ENCODE results near the gene STX10.

STX10 gene

GRCh38 chr19:13118424-13119193 is 31.6 kb downstream of the STX10 start:
- H3K27me3 ChIP-seq (ENCODE audit: control insufficient read depth, insufficient read depth, low read length) = no peaks in the 10 kb centered on the region
- peak overlapping the region; percentile 83 for H3K4me2 ChIP-seq (ENCODE audit: low read length)
- H3K27ac ChIP-seq = peak overlapping the region; percentile 78
- H3K79me2 ChIP-seq = peaks cover 21% of the 10 kb centered on the region
- peak overlapping the region; percentile 61 for H2AFZ ChIP-seq
- peaks cover 14% of the 10 kb centered on the region for H3K4me1 ChIP-seq
- H3K9me3 ChIP-seq (ENCODE audit: control insufficient read depth, low read length) = no peaks in the 10 kb centered on the region
- TF ChIP-seq CTCF (IDR thresholded peaks at IDR 0.05) = no peak
- H3K36me3 ChIP-seq (ENCODE audit: control insufficient read depth, insufficient read depth, low read length) = no peaks in the 10 kb centered on the region
- H3K4me3 ChIP-seq (ENCODE audit: low read depth, low read length) = peak overlapping the region; percentile 68
- peak overlapping the region; percentile 83 for H3K9ac ChIP-seq

GRCh38 chr19:13117772-13118423 is 32.3 kb downstream of the STX10 start, which contains the start of gene NACC1:
NACC1 (plus strand) TSS chr19:13118264; CDS start chr19:13135208, 16,944 bp downstream.
- Histone ChIP-seq H3K4me2 (ENCODE audit: low read length) (peak within 1 kb of the TSS; percentile 87), H3K4me3 (ENCODE audit: low read depth, low read length) (peak within 1 kb of the TSS; percentile 89), H2AFZ (peak within 1 kb of the TSS; percentile 85), H3K9me3 (ENCODE audit: control insufficient read depth, low read length) (no peaks in the 10 kb centered on the region), H3K27ac (peak within 1 kb of the TSS; percentile 78), H3K36me3 (ENCODE audit: control insufficient read depth, insufficient read depth, low read length) (no peaks in the 10 kb centered on the region), H3K79me2 (peaks cover 18% of the 10 kb centered on the region), H3K4me1 (peaks cover 14% of the 10 kb centered on the region), H3K9ac (peak within 1 kb of the TSS; percentile 83), H3K27me3 (ENCODE audit: control insufficient read depth, insufficient read depth, low read length) (no peaks in the 10 kb centered on the region)
- no peak for TF ChIP-seq CTCF (IDR thresholded peaks at IDR 0.05)

DNA sequence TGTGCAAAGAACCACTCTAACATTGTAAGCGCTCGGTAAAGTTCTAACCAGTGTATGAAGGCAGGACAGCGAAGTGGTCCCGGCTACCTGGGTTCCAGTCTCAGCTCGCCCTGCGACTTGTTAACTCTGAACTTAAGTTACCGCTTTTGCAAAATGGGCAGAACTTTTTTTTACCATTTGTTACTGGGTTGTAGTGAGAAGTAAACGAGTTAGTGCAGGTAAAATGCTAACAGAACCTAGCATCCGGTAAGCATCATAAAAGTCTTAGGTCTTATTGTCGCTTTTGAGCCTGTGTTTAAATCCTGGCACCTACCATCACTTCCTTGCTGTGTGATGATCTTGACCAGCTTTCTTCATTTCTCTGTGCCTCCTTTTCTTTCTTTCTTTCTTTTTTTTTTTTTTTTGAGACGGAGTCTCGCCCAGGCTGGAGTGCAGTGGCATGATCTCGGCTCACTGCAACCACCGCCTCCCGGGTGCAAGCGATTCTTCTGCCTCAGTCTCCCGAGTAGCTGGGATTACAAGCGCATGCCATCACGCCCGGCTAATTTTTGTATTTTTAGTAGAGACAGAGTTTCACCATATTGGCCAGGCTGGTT is 32.9 kb downstream of the STX10 start:
- peak overlapping the region; percentile 87 for H3K4me2 ChIP-seq (ENCODE audit: low read length)
- H3K4me3 ChIP-seq (ENCODE audit: low read depth, low read length) = peak overlapping the region; percentile 89
- H3K36me3 ChIP-seq (ENCODE audit: control insufficient read depth, insufficient read depth, low read length) = no peaks in the 10 kb centered on the region
- H3K27me3 ChIP-seq (ENCODE audit: control insufficient read depth, insufficient read depth, low read length) = no peaks in the 10 kb centered on the region
- no peak for TF ChIP-seq CTCF (IDR thresholded peaks at IDR 0.05)
- no peaks in the 10 kb centered on the region for H3K9me3 ChIP-seq (ENCODE audit: control insufficient read depth, low read length)
- H3K4me1 ChIP-seq = peaks cover 14% of the 10 kb centered on the region
- no peak overlapping the region for H3K27ac ChIP-seq
- no peak overlapping the region for H3K9ac ChIP-seq
- peaks cover 15% of the 10 kb centered on the region for H3K79me2 ChIP-seq
- peak overlapping the region; percentile 85 for H2AFZ ChIP-seq

DNA sequence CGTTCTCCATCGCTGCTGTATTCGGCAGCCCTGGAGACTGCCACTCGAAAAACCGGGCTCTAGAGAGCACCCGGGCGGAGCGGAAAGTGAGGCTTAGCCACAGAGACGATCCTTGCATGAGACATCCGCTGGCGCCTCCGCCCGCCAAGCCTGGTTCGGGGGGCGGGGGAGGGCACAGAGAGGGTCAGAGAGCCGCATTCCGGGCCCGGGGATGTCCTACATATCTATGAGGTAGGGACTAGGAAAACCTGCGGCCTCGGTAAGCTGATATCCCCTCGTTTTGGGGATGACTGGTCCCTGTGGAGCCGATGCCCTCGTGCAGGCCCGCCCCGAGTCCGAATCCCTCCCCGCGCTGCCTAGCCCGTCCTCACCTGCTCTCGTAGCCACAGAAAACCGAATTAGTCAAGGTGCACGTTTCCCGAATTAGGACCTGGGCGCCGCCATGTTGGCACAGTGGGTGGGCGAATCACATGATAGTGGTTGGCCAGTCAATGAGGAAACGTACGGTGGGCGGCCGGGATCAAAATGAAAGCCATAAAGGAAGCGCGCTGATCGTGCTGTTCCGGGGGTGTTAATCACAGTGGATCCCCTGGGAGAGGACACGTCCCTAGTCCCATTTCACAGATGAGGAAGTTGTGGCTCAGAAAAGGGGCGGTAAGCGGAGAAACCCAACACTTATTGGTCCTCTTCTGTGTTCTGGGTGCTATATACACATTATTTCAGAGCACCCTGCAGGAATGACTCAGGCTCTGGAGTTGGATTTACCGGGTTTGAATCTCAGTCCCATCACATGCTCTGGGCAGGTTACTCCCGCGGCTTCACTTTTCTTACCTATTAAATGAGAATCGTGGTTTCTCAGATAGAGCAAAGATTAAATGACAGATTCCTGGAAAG is 33.6 kb downstream of the STX10 start, which contains the start of gene TRMT1:
TSS of gene TRMT1 (minus strand) at position 459 of the 894 bp plus-strand sequence. CDS start at position 118, 341 bp downstream.
- Histone ChIP-seq H3K4me3 (ENCODE audit: low read depth, low read length) (peak within 1 kb of the TSS; percentile 89), H2AFZ (peak within 1 kb of the TSS; percentile 85), H3K36me3 (ENCODE audit: control insufficient read depth, insufficient read depth, low read length) (no peaks in the 10 kb centered on the region), H3K27ac (peak within 1 kb of the TSS; percentile 58), H3K9me3 (ENCODE audit: control insufficient read depth, low read length) (no peaks in the 10 kb centered on the region), H3K79me2 (peaks cover 11% of the 10 kb centered on the region), H3K4me1 (peaks cover 14% of the 10 kb centered on the region), H3K27me3 (ENCODE audit: control insufficient read depth, insufficient read depth, low read length) (no peaks in the 10 kb centered on the region), H3K4me2 (ENCODE audit: low read length) (peak within 1 kb of the TSS; percentile 87), H3K9ac (no peak within 1 kb of the TSS)
- no peak for TF ChIP-seq CTCF (IDR thresholded peaks at IDR 0.05)
